Stimulated activated CD8-positive, alpha-beta memory T cell treated with anti-CD3 and anti-CD28 coated beads, Interleukin-12 subunit alpha, Interleukin-12 subunit beta, amount 100 ng/mL, for 4 hours (primary cell): Measurements from ENCODE around the gene BZW2.
"Not testable (repeated sequence)": the region's sequence is repeated elsewhere in the genome, so short reads cannot be mapped to it uniquely, and the experiment has no call there.

Experiments
- DNase-seq: peaks from one replicate; pipeline ENCODE4 v3.0.0-alpha.2; 2020; ENCODE audit warnings: low read depth

The BZW2 gene

DNA sequence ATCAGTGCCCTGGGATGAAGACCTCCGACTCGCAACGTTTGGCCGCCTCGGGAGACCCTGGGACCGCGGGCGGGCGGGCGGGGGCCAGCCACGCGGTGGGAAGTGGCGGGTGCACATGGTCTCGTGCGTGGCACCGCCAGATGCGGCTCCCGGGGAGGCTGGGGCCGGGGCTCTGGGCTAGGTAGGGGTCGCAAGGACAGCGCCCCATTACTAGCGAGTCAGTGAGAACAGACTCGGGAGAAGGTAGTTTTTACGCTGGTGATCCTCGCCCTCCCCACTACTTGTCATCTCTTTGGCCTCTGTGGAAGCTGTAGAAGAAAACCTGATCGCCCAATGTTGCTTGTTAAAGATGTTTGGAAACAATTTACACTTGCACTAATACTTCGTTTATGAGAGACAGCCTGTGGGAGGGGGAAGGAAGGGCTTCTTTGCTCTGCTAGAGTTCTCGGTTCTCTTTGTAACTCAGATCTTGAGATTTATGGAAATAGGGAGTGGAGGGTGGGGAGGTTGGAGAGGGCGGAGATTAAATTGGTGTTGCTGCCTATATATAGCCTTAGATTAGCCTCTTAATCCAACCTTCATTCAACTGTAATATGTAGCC lies 591 bp downstream of the BZW2 start:
- no peak for DNase-seq

DNA sequence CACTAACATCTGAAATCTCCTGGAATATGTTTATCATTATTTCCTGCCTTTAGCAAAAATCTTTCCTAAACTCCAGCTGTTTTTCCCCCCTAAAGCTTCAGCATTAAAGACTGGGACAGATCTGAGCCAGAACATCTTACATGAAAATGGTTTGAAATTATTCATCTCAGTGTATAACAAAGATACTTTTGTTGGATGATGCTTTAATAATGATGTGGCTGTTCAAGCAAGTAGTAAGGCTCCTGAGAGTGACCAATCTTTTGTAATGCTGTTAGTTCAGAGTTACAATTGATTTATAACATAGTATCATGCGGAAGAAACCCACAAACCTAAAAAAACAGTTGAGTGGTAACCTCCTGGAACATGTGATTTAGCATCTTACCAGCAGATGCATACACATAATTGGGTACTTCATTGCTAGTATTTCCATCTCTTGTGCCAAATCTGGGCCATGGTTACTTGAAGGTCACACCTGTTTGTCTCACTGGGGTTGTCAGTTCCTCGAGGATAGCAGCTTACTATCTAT lies 1.5 kb downstream of the BZW2 start:
- no peak for DNase-seq

DNA sequence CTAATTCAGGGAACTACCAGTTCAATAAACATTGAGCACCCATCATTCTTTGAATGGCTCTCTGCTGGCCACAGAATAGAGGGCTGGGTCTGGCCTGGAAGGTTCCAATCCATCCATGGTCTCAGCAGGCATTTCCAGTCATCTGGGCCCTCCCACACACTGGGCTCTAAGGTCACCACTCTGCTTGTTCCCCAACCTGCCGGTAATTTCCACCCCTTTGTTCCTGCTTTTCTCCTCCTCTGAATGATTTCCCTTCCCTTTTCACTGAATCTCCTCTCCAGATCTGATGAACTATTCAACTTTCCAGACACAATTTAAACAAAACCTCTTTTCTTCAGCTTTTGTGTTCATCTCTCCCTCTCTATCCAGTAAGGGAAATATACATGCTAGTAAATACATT lies 2.6 kb downstream of the BZW2 start:
- DNase-seq = no peak

DNA sequence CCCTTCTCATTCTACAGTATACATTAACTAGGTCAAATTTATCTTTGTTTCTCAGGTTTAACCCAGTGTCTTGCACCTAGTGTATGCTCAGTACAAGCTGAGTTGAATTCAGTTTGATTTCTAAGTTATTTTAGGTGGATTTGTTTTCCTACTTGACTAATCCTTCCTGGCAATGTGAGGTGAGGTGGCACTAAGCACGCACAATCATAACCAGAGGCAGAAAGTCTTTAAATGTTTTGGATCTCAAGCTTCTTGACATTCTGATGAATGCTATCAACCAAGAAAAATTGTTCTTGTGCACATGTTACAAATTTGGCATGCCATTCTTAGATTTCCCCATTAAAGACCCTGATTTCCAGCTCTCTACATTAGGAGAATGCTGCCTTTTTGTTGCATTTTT lies 3.2 kb downstream of the BZW2 start:
- no peak for DNase-seq

DNA sequence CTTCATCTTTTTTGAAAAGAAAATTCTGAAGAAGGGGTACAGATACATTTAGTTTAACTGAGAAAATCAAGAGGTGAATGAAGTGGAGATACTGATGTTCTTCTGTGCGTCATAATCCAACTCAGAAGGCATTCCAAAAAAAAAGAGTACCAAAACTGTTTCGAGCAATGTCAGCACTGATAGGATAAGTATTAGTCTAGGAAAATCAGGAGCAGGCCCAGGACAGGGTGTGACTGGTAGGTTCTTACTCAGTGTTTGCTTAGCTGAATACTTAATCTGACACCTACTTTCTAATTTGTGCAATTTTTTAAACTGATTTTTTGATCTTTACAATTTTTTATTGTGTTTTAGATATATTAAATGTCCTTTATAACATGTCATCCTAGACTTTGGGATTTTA lies 4.3 kb downstream of the BZW2 start:
- DNase-seq = no peak

DNA sequence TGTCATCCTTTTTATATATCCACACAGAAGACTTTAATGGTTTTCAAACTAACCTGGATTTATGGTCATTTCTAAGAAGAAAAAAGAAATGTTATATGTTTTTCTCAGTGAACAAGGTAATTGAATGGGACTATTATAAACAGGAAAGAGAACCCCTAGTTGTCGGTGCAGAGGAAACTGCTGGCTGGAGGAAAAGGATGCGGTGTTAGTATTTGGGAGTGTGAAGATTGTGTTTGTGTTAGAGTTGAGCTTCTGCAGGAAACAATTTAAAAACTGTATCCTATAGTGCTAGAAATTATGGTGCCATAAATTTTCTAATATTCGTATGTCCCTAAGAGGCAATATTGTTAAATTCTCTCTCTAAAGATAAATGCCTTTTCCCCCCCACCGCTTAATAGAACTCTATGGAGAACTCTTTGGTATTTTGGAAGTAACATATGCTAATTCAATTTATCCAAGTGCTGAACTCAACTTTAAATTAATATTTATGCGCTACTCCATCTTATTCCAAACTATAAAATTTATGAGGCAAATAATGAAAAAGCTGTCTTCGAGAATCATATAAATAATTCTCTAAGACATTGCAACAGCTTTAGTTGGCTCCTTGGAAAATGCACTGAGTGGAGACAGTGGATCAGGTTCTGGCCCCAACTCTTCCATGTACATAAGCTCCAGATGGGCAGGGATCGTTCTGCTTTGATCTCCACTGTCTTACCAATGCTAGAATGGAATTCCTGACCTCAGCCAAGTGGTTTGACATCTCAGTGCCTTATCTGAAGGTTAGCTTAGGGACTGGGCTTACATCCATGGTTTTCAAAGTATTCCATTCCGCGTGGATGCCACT lies 5.6 kb downstream of the BZW2 start:
- DNase-seq = no peak

DNA sequence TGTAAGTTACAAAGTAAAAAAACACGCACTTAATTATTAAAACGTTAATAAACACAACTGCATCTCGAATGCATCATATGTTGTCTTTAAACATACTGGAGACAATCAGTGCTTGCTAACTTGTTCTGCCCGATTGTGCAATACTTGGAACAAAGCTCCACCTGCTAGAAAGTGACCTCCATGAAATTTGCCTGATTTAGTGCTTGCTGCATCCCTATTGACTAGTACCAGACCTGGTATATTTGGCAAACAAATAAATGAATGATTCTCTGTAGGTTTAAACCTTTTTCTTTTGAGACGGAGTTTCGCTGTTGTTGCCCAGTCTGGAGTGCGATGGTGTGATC lies 6.2 kb downstream of the BZW2 start:
- no peak for DNase-seq

DNA sequence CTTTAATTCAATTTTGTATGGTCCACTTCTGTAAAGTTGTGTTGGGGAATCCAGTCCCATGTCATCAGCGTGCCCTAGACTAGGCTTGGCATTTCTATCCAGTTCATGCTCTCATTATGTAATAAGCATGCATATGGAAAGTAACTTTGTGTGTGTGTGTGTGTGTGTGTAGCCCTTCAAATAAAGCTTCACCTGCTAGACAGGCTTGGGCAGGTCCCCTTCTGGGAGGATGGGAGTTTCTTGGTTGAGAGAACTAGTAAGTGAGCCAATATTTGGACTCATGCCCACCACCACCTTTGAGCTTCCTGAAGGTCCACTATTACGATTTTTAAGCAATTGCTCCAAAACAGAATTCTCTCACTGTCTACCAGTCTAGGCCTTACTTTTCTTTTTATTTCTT lies 6.9 kb downstream of the BZW2 start:
- no peak for DNase-seq

DNA sequence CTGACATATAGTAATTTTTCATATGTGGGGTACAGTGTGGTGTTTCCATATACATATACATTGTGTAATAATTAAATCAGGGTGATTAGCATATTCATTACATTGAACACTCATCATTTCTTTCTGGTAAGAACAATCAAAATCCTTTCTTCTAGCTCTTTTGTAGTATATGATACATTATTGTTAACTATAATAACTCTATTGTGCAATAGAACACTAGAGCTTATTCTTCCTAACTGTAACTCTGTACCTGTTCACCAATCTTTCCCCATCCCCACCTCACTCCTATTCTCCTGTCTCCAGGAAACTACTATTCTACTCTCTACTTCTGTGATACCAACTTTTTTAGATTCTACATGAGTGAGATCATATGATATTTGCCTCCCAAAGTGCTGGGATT lies 9.4 kb downstream of the BZW2 start:
- no peak for DNase-seq

DNA sequence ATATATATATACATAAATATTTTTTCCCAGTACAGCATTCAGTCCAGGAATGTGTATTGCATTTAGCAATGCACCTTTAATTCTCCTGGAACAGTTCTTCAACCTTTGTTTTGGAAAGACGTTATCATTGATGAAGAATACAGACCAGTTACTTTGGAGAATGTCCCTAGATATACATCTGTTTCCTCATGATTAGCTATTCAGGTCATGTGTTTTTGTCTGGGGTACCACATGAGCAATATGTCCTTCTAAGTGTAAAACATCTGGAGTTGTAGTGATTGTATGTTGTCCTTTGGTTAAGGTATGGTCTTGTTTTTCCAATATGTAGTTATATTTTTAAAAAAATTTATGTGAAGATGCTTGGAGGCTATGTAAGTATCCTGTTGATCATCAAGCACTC lies 10.2 kb downstream of the BZW2 start:
- no peak for DNase-seq

DNA sequence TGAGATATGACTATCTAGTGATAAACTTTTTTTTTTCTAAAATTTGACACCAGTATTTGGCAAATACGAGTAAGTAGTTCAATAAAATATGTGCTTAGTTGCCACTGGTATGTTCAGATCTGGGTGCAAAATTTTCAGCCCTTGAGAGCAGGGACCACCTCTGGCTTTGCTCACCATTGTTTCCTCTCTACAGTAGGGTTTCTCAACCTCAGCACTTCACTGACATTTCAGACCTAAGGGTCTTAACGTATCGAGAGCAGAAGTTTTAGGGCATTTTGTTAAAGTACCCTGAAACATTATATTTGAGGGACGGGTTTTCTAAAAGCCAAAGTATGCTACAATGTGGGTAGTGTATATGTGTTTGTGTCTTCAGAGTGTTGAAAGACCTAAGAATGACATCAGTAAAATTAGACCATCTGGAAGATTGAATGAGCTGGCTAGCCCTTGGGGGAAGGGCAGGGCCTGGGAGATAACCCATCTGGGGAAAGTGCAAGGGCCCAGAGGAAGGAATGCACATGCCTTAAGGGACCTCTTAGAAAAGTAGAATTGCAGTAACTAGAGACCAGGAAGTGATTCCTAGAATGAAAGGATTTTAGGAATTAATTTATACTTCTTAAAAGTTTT lies 11.8 kb downstream of the BZW2 start:
- DNase-seq = no peak

DNA sequence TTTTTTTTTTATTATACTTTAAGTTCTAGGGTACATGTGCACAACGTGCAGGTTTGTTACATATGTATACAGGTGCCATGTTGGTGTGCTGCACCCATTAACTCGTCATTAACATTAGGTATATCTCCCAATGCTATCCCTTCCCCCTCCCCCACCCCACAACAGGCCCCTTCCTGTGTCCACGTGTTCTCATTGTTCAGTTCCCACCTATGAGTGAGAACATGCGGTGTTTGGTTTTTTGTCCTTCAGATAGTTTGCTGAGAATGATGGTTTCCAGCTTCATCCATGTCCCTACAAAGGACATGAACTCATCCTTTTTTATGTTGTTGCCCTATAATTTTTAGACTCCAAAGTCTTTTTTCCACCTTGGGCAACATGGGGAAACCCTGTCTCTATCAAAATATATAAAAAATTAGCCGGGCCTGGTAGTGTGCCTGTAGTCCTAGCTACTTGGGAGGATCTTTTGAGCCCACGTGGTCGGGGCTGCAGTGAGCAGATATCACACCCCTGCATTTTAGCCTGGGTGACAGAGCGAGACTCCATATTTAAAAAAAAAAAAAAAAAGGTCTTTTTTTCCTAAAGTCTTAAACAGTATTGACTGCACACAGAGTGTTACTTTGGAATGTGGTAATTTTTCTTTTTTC lies 14.0 kb downstream of the BZW2 start:
- DNase-seq = not testable (repeated sequence)

DNA sequence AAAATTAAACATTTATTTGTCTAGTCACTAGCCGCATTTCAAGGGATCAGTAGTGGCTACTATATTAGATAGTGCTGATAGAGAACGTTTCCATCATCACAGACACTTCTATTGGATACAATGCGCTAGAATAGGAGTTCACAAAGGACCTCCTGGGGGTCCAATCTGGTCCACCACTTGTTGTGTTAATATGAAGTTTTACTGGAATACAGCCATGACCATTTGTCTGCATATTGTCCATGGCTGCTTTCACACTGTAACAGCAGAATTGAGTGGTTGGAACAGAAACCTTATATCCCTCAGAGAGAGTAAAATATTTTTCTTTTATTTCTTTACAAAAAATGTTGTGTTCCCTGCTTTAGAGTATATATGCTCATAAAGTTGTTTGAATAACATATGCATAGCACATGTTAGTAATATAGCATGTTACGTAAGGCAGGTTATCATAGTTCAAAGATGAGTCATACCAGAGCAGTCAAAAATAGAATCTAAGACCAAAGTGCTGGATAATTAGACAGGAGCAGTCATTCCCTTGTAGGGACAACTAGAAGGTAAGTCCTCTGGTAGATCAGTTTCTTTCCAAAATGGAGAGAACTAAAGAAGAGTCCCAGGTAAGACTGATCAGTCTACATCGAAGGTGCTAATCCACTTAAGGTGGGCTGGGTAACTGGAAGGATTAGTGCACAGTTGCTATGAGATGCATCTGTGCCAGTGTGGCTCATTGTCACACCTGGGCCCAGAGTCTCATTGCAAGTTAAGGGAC lies 14.9 kb downstream of the BZW2 start:
- DNase-seq = no peak

DNA sequence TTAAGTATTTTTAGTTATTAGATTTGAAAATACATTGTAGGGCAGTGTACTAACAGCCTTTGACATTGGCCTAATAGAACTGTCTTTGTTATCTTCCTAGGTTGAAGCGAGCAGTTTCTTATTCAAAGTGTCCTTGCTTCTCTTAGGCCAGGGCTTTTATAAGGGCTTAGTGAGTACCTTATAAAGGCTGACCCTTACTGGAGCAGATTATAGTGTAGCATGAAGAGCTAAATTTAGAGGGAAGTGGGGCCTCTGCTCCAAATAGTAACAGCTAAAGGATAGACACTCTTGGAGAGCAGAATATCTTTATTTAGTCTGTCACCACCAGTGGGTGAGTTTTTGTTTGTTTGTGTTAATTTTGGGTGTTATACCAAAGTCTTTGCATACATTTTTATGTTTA lies 15.9 kb downstream of the BZW2 start:
- DNase-seq = no peak

DNA sequence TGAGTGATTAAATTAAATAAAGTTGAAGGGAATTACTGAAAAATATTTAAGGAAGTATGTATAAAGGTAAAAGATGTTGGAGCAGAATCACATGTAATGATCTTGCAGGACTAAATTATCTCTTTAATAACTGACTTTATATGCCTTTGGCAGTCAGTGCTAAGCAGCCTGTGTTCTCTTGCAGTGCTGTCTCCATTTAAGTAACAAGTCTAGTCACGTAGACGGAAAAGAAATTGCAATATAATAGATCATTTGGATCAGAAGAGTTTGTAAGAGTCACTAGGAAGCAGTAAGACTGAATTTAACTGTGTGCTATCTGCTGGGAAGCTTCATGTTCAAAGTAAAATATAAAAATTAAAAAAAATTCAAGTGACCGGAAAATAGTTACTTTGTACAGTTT lies 21.4 kb downstream of the BZW2 start:
- DNase-seq = no peak

DNA sequence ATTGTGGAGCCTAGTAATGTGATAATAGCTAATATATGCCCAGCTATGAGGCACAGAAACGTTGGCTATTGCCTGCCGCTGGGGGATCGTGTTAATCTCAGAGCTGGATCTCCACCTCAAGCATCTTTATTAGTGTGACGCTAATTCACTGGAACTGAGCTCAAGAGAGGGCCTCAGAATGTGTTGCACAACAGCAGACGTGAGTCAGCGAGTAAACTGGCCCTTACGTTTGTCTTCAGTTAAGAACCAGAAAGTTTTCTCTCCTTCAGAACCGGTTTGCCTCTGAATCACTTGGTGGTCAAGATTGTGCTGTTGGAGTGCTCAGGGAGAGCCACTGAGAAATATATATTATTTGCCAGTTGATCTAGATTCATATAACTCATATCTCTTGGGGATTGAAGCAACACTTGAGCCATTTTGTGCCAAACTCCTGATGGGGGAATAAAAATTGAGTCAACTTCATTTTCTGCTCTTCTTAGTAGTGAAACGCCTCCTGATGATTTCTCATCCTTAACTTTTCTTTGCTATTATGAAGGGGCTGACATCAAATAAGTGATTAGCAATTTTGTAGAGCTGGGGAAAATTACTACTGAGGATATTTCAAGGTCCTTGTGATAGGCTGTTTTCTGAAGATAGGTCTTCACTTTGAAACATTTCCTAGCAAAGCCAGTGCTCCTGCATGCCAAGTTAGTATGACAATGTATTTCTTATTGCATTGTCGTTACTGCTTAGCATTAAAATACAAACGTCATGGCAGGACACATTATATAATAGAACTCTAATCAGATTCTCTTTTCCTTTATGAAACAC lies 22.3 kb downstream of the BZW2 start:
- no peak for DNase-seq

DNA sequence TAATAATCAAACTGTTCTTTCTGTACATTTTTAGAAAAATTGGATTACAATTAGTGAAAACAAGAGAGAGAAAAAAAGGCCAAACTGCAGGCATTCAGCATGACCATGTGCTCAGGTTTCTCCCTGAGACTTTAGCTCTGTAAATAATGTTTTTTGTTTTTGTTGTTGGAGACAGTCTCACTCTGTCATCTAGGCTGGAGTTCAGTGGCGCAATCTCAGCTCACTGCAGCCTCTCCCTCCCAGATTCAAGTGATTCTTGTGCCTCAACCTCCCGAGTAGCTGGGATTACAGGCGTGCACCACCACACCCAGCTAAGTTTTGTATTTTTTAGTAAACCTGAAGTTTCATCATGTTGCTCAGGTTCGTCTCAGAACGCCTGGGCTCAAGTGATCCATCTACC lies 23.0 kb downstream of the BZW2 start:
- no peak for DNase-seq

DNA sequence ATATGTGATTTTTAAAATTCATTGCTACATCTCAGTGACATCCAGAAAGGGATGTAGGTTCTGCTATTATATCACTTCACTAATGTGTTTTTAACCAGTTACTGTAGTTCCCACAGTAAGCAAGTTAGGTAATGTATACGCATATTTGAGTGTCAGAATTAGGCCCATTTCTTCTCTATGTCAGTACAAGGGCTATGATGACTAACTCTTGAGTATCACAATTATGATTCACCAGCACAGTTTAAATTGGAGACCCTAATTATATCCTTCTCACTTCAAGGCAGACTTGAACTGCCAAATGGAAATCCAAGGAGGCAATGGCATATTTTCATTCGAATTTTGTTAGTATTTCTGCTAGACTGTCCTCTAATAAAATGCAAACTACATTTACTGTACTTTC lies 23.6 kb downstream of the BZW2 start:
- no peak for DNase-seq

DNA sequence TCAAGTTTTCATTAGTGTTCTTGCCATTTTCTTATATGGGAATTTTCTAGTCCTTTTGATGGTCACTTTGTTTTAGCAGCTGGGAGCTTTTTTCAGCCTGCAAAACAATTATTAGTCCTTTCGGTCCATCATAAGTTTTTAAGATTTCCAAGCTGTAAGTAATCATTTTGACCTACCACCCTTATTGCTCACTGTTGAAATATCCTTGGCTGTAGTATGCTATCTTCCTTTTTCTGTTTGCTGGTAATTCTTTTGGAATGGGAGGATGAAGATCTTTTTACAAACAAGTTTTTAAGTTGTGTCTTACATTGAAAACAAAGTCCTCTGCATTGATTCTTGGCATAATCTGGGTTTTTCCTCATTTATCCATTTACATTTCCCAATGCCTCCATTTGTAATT lies 24.0 kb downstream of the BZW2 start:
- no peak for DNase-seq

DNA sequence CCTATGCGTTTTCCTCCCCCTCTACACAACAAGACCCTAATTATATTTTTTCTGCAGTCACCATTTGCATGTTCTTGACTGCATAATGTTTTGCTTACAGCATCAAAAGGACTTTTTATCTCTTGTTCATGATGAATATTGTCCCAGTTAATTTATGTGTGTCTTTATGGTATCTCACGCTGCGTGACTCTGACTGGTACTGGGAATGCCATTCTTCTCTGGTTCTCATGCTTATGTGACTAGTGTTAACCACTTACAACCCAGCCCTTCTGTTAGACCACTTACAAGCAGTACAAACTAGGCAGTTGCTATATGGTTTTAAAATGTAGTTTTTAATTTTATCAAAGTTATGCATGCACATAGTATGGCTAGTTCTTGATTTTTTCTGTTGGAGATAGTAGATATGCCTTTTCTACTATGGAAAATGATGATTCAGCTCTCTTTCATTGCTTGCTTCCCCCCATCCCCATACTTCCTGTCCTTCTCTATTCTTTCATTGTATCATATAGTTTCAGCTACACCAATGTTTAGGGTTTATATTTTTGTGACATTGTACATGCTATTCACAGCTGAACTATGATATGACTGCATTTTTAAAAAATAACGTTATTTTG lies 24.9 kb downstream of the BZW2 start:
- no peak for DNase-seq

DNA sequence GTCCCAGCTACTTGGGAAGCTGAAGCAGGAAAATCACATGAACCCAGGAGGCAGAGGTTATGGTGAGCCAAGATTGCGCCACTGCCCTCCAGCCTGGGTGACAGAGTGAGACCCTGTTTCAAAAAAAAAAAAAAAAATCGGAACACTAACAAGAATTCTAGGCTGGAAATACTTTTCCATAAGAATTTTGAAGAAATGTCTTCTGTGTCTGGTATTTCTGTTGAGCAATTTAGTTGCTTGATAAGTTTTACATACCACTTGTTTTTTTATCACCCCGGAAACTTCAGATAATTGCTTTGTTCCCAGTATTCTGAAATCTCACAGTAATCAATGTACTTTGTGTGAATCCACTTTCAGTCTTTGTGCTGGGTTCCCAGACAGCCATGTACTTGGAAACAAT lies 25.8 kb downstream of the BZW2 start:
- DNase-seq = no peak
